ENCODE results near the gene ACSL3. TPM values are rescaled to one million over a fixed set of nuclear protein-coding genes. Genes with fewer than 3 reads are reported as not detected.

The ACSL3 gene
- total and polyA plus RNA-seq, 2 donors (not counting 3 experiments of a cell fraction or from before 2014, with no cell fraction given): 58.7 to 139 TPM

DNA sequence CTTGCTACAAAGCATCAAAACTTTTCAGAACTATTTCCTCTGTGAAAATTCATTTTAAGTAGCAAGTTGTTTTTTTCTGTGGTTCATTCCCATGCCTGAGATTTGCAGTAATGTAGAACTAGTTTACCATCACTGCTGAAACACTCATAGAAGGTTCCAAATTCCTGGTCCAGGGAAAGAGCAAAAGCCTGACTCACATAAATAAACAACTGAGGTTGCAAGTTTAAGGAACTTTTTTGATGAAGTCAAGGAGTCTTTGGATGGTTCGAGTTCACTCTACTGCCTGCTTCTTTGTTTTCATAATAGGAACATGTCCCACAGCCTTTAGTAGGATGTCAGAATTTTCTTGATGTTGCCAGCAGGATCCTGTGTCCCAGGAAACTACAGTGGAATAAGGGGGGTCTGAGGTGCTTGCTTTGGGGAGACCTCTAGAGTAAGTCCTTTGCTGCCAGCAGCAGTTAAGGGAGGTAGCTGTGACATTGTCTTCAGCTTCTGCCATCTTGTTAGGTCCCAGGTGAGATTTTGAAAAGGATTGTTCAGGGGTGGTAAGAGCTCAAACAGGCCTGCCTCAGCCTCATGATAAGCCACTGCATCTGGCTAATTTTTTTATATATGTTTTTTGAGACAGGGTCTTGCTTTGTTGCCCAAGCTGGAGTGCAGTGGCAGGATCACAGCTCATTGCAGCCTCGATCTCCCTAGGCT lies 43.9 kb downstream of the ACSL3 start:
- dilution Hi-C loops (cut with MboI; ENCODE audit: extremely low pct_ligation_motif_present, low sequenced_read_pairs): no loop called here
- DNase-seq (ENCODE audit: low read depth, low spot score) (no peak), FAIRE-seq (peak; percentile 48)
- no peaks in the 10 kb centered on the region for H3K27me3 ChIP-seq (ENCODE audit: control insufficient read depth in 2 of 2, insufficient read depth in 2 of 2, low read length in 2 of 2)
- no TSS peak for BruUV-seq (replicated peaks)
- H3K36me3 ChIP-seq (ENCODE audit: control insufficient read depth in 2 of 2, extremely low read depth in 1 of 2, insufficient read depth in 2 of 2, low read length in 2 of 2): peaks cover 3 to 7% of the 10 kb centered on the region in 2 experiments
- H2AFZ ChIP-seq (ENCODE audit: low read depth, low read length): no peak overlapping the region
- peaks cover 5% of the 10 kb centered on the region for H4K20me1 ChIP-seq (replicated peaks; ENCODE audit: control insufficient read depth, extremely low read depth, insufficient read depth, low read length)
- H3K9ac ChIP-seq (replicated peaks; ENCODE audit: extremely low read depth, insufficient read depth, low read length): no peak overlapping the region
- H3K9me1 ChIP-seq (replicated peaks; ENCODE audit: control insufficient read depth, extremely low read depth, insufficient read depth, low read length): no peaks in the 10 kb centered on the region
- peaks cover 4% of the 10 kb centered on the region for H3K4me1 ChIP-seq (ENCODE audit: control insufficient read depth, extremely low read depth, insufficient read depth, low read length)
- H3K9me3 ChIP-seq (replicated peaks; ENCODE audit: control insufficient read depth, insufficient read depth, low read length): no peaks in the 10 kb centered on the region
- no peak overlapping the region for H3K27ac ChIP-seq (ENCODE audit: insufficient read depth, low read depth, low read length)
- intact Hi-C loops (cut with micrococcal nuclease): no loop called here
- no peak overlapping the region for H3K4me3 ChIP-seq (replicated peaks in 1 of 3; ENCODE audit: insufficient read depth in 1 of 3, low read depth in 1 of 3, low read length in 3 of 3)
- TF ChIP-seq FOS (IDR thresholded peaks at IDR 0.05; ENCODE audit: borderline replicate concordance, insufficient read depth, low read length) (no peak), GATA2 (IDR thresholded peaks at IDR 0.05; ENCODE audit: insufficient read depth, insufficient read length, low read depth, low read length) (no peak), MYC (IDR thresholded peaks at IDR 0.05; ENCODE audit: low read depth, low read length) (no peak), JUN (IDR thresholded peaks at IDR 0.05; ENCODE audit: borderline replicate concordance, insufficient read depth, insufficient read length, low read depth) (no peak)
- TF ChIP-seq, protein P1, sequence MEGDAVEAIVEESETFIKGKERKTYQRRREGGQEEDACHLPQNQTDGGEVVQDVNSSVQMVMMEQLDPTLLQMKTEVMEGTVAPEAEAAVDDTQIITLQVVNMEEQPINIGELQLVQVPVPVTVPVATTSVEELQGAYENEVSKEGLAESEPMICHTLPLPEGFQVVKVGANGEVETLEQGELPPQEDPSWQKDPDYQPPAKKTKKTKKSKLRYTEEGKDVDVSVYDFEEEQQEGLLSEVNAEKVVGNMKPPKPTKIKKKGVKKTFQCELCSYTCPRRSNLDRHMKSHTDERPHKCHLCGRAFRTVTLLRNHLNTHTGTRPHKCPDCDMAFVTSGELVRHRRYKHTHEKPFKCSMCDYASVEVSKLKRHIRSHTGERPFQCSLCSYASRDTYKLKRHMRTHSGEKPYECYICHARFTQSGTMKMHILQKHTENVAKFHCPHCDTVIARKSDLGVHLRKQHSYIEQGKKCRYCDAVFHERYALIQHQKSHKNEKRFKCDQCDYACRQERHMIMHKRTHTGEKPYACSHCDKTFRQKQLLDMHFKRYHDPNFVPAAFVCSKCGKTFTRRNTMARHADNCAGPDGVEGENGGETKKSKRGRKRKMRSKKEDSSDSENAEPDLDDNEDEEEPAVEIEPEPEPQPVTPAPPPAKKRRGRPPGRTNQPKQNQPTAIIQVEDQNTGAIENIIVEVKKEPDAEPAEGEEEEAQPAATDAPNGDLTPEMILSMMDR (IDR thresholded peaks at IDR 0.05; ENCODE audit: extremely low read depth in 1 of 2, insufficient read depth in 1 of 2, low read depth in 1 of 2, low read length in 2 of 2): no peak
- TF ChIP-seq, protein P2, sequence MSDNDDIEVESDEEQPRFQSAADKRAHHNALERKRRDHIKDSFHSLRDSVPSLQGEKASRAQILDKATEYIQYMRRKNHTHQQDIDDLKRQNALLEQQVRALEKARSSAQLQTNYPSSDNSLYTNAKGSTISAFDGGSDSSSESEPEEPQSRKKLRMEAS (IDR thresholded peaks at IDR 0.05; ENCODE audit: insufficient read depth, insufficient read length): no peak
- POLR2A ChIA-PET: no interaction called here
- peaks cover 76% of the 10 kb centered on the region for H3K79me2 ChIP-seq (ENCODE audit: control insufficient read depth, insufficient read depth, low read length)
- CTCF ChIA-PET: interaction anchor here (0.9 to 1.9 kb wide), 9 partner anchors 34 to 214 kb away, joined by 3 to 13 read pairs (median 5); no protein-coding TSS in a partner anchor
- no peak overlapping the region for H3K4me2 ChIP-seq (ENCODE audit: insufficient read depth, low read length)

All from endothelial cell of umbilical vein (primary cell).